Activated T-cell treated with anti-CD3 and anti-CD28 coated beads for 4 hours (primary cell): Measurements from ENCODE around the gene CACFD1.

Experiments used
- DNase-seq: peaks from one replicate; pipeline ENCODE4 v3.0.0-alpha.2; 2020

CACFD1 gene

GRCh38 chr9:133485531-133486260 is 25.9 kb downstream of the CACFD1 start:
- DNase-seq, result no peak

- no peak for DNase-seq
These were observed 27.6 kb downstream of the CACFD1 start for GRCh38 chr9:133487331-133487725.

GRCh38 chr9:133488686-133489252 is 29.0 kb downstream of the CACFD1 start:
- no peak for DNase-seq

GRCh38 chr9:133489253-133490190 is 29.7 kb downstream of the CACFD1 start:
- no peak for DNase-seq

- no peak for DNase-seq
These were observed 30.5 kb downstream of the CACFD1 start for GRCh38 chr9:133490201-133490681.

GRCh38 chr9:133490865-133491655 is 31.3 kb downstream of the CACFD1 start:
- no peak for DNase-seq

- no peak for DNase-seq
These were observed 31.8 kb downstream of the CACFD1 start for GRCh38 chr9:133491656-133491925.

- DNase-seq, result no peak
These were observed 32.6 kb downstream of the CACFD1 start for GRCh38 chr9:133492061-133493021.

GRCh38 chr9:133493428-133493827 is 33.6 kb downstream of the CACFD1 start:
- no peak for DNase-seq

GRCh38 chr9:133493845-133494540 is 34.2 kb downstream of the CACFD1 start:
- DNase-seq, result no peak

GRCh38 chr9:133494636-133495326 is 35.0 kb downstream of the CACFD1 start:
- no peak for DNase-seq

- no peak for DNase-seq
These were observed 35.8 kb downstream of the CACFD1 start for GRCh38 chr9:133495327-133496293.

GRCh38 chr9:133496861-133497842 is 37.4 kb downstream of the CACFD1 start:
- DNase-seq, result no peak

GRCh38 chr9:133499132-133499891 is 39.5 kb downstream of the CACFD1 start:
- DNase-seq, result no peak

- DNase-seq, result no peak
These were observed 40.1 kb downstream of the CACFD1 start for GRCh38 chr9:133499892-133500270.

GRCh38 chr9:133502112-133502511 is 42.3 kb downstream of the CACFD1 start:
- no peak for DNase-seq

- DNase-seq, result no peak
These were observed 45.5 kb downstream of the CACFD1 start for GRCh38 chr9:133505186-133505830.
